HEK293T (cell line): ENCODE results near the gene RPL41.

ENCODE experiments used
- ARNT ChIP-seq: fragments of 450-650 bp; IDR thresholded peaks from 2 replicates; pipeline ENCODE4 v1.6.1; 2017; ENCODE audit warnings: mild to moderate bottlenecking
- BHLHE40 ChIP-seq: fragments of 450-650 bp; IDR thresholded peaks from 2 replicates; pipeline ENCODE4 v1.6.1; 2016; ENCODE audit warnings: mild to moderate bottlenecking, moderate library complexity, borderline replicate concordance
- CTBP1 ChIP-seq: fragments of 450-650 bp; IDR thresholded peaks from 2 replicates; pipeline ENCODE4 v1.6.1; 2016; ENCODE audit warnings: borderline replicate concordance
- ELF4 ChIP-seq: fragments of 450-650 bp; IDR thresholded peaks from 2 replicates; pipeline ENCODE4 v1.6.1; 2017; ENCODE audit warnings: antibody characterized with exemption
- FOXA1 ChIP-seq: fragments of 450-650 bp; IDR thresholded peaks from 2 replicates; pipeline ENCODE4 v1.6.1; 2016; ENCODE audit warnings: mild to moderate bottlenecking
- FOXK2 ChIP-seq: fragments of 450-650 bp; IDR thresholded peaks from 2 replicates; pipeline ENCODE4 v1.6.1; 2016; ENCODE audit warnings: mild to moderate bottlenecking
- FOXM1 ChIP-seq: fragments of 450-650 bp; IDR thresholded peaks from 2 replicates; pipeline ENCODE4 v1.6.1; 2017; ENCODE audit warnings: mild to moderate bottlenecking, borderline replicate concordance
- NFRKB ChIP-seq: fragments of 450-650 bp; IDR thresholded peaks from 2 replicates; pipeline ENCODE4 v1.6.1; 2016; ENCODE audit warnings: mild to moderate bottlenecking, moderate library complexity
- PKNOX1 ChIP-seq: fragments of 450-650 bp; IDR thresholded peaks from 2 replicates; pipeline ENCODE4 v1.6.1; 2016
- SP1 ChIP-seq: fragments of 450-650 bp; IDR thresholded peaks from 2 replicates; pipeline ENCODE4 v1.6.1; 2017
- SUZ12 ChIP-seq: fragments of 450-650 bp; IDR thresholded peaks from 2 replicates; pipeline ENCODE4 v1.6.1; 2016; ENCODE audit warnings: mild to moderate bottlenecking

DNA sequence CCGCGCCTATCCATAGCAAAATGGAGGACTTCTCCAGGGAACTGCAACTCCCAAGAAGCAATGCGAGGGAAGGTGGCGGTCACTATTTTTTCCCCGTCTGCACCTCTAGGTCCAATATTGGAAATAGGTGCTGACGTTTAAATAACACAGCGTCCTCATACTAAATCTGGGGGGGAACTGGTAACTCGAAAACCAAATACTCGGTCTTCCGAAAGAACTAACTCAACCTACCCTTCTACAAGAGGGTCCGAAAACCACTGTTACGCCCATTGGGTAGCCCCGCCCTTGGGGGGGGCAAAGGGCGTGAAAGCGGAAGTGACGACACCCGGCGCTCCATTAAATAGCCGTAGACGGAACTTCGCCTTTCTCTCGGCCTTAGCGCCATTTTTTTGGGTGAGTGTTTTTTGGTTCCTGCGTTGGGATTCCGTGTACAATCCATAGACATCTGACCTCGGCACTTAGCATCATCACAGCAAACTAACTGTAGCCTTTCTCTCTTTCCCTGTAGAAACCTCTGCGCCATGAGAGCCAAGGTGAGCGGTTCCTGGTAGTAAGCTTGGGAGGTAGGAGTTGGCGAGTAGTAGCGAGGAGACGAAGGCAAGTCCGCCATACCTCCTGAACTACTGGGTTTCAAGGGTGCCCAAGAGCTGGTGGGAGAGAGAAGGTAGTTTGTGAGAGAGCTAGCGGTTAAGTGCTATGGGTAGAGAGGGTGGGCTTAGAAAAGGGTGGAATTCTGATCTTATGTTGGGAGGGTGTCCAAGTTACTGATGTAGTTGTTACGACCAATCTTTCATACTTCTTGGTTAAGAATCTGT is at the start of gene RPL41:
- TF ChIP-seq BHLHE40 = no peak
- TF ChIP-seq NFRKB = peak; percentile 98
- TF ChIP-seq SP1 = no peak
- TF ChIP-seq FOXK2 = no peak
- 0 out of 2 replicates have a peak, but pooled peaks have one; percentile 19 for TF ChIP-seq ARNT
- no peak for TF ChIP-seq FOXM1
- TF ChIP-seq ELF4 = peak; percentile 96
- no peak for TF ChIP-seq CTBP1
- TF ChIP-seq FOXA1 = no peak
- no peak for TF ChIP-seq SUZ12
- TF ChIP-seq PKNOX1 = no peak
